Limb (tissue), 2 donors: ENCODE data around the gene CDK15.
"Not testable (repeated sequence)": the region's sequence is repeated elsewhere in the genome, so short reads cannot be mapped to it uniquely, and the experiment has no call there.

Experiments used
- DNase-seq, 2 donors: peaks; one replicate each; pipeline ENCODE4 v3.0.0-alpha.2; 2016; ENCODE audit errors: extremely low spot score in 2 of 2

The CDK15 gene

GRCh38 chr2:201806442-201807170, at the start of gene CDK15:
CDK15 (plus strand) TSS chr2:201806537; CDS start chr2:201806665, 128 bp downstream.
- peak in 1 of 2 donors; percentile 41 for DNase-seq

- DNase-seq = no peak
Observed at GRCh38 chr2:201758234-201758633, 48.1 kb upstream of the CDK15 start.

GRCh38 chr2:201758873-201759272, 47.5 kb upstream of the CDK15 start:
- DNase-seq = no peak

GRCh38 chr2:201759567-201759966, 46.8 kb upstream of the CDK15 start:
- no peak for DNase-seq

GRCh38 chr2:201761101-201761500, 45.2 kb upstream of the CDK15 start:
- DNase-seq = no peak

- DNase-seq = not testable (repeated sequence)
Observed at GRCh38 chr2:201764469-201764868, 41.9 kb upstream of the CDK15 start.

- no peak for DNase-seq
Observed at GRCh38 chr2:201765799-201766198, 40.5 kb upstream of the CDK15 start.

GRCh38 chr2:201768918-201769317, 37.4 kb upstream of the CDK15 start:
- no peak for DNase-seq

GRCh38 chr2:201769666-201770373, 36.5 kb upstream of the CDK15 start:
- no peak for DNase-seq

GRCh38 chr2:201773990-201774389, 32.3 kb upstream of the CDK15 start:
- no peak for DNase-seq

- no peak for DNase-seq
Observed at GRCh38 chr2:201774546-201774945, 31.8 kb upstream of the CDK15 start.

- DNase-seq = no peak
Observed at GRCh38 chr2:201775326-201775725, 31.0 kb upstream of the CDK15 start.

GRCh38 chr2:201777043-201777442, 29.3 kb upstream of the CDK15 start:
- DNase-seq = no peak

- no peak for DNase-seq
Observed at GRCh38 chr2:201777869-201778268, 28.5 kb upstream of the CDK15 start.

GRCh38 chr2:201779901-201780673, 26.2 kb upstream of the CDK15 start:
- no peak for DNase-seq

- peak; percentile 97 to 99 for DNase-seq
Observed at GRCh38 chr2:201780674-201781493, 25.5 kb upstream of the CDK15 start, which contains the start of gene ALS2. ALS2 (minus strand) TSS chr2:201780933; CDS start chr2:201768885, 12,048 bp downstream.

GRCh38 chr2:201781557-201782051, 24.7 kb upstream of the CDK15 start:
- peak; percentile 7 to 37 for DNase-seq

- DNase-seq = no peak
Observed at GRCh38 chr2:201784563-201784962, 21.8 kb upstream of the CDK15 start.

- no peak for DNase-seq
Observed at GRCh38 chr2:201785135-201785534, 21.2 kb upstream of the CDK15 start.

- DNase-seq = no peak
Observed at GRCh38 chr2:201786471-201786870, 19.9 kb upstream of the CDK15 start.

GRCh38 chr2:201788371-201788770, 18.0 kb upstream of the CDK15 start:
- DNase-seq = no peak
